ENCODE results near the gene HCN1. TPM values are rescaled to one million over a fixed set of nuclear protein-coding genes. Genes with fewer than 3 reads are reported as not detected.

HCN1 gene
- polyA plus RNA-seq, 1 experiment, result not detected

GRCh38 chr5:45252541-45252940, 443.6 kb downstream of the HCN1 start:
- H3K4me3 ChIP-seq (ENCODE audit: low read depth, low read length), result no peak overlapping the region
- TF ChIP-seq CTCF (IDR thresholded peaks at IDR 0.05; ENCODE audit: insufficient read depth, low read depth, low read length), result no peak
- POLR2A ChIA-PET, result no interaction called here
- H3K36me3 ChIP-seq (ENCODE audit: control insufficient read depth, insufficient read depth, low read length), result no peaks in the 10 kb centered on the region
- DNase-seq (ENCODE audit: low read depth), result no peak
- CTCF ChIA-PET, result no interaction called here
- H3K27me3 ChIP-seq (ENCODE audit: control insufficient read depth, insufficient read depth, low read length), result no peaks in the 10 kb centered on the region

- DNase-seq (ENCODE audit: low read depth), result no peak
- Histone ChIP-seq H3K4me3 (ENCODE audit: low read depth, low read length) (no peak overlapping the region), H3K36me3 (ENCODE audit: control insufficient read depth, insufficient read depth, low read length) (no peaks in the 10 kb centered on the region), H3K27me3 (ENCODE audit: control insufficient read depth, insufficient read depth, low read length) (no peaks in the 10 kb centered on the region)
- TF ChIP-seq CTCF (IDR thresholded peaks at IDR 0.05; ENCODE audit: insufficient read depth, low read depth, low read length), result no peak
- ChIA-PET POLR2A (no interaction called here), CTCF (interaction anchor here (0.6 kb wide), 1 partner anchor 31 kb away, joined by 3 read pairs; no protein-coding TSS in a partner anchor)
Observed at GRCh38 chr5:45225571-45226031, 470.6 kb downstream of the HCN1 start.

GRCh38 chr5:45205403-45205961, 490.7 kb downstream of the HCN1 start:
- ChIA-PET POLR2A (no interaction called here), CTCF (no interaction called here)
- Histone ChIP-seq H3K4me3 (ENCODE audit: low read depth, low read length) (no peak overlapping the region), H3K36me3 (ENCODE audit: control insufficient read depth, insufficient read depth, low read length) (no peaks in the 10 kb centered on the region), H3K27me3 (ENCODE audit: control insufficient read depth, insufficient read depth, low read length) (no peaks in the 10 kb centered on the region)
- DNase-seq (ENCODE audit: low read depth), result no peak
- no peak for TF ChIP-seq CTCF (IDR thresholded peaks at IDR 0.05; ENCODE audit: insufficient read depth, low read depth, low read length)
